Mesothelial cell of epicardium (in vitro differentiated cells): ENCODE measurements around the gene SLC9A6. TPM values are rescaled to one million over a fixed set of nuclear protein-coding genes. Genes with fewer than 3 reads are reported as not detected.

Experiments
- DNase-seq, 2 experiments: peaks; one replicate each; pipeline ENCODE4 v3.0.0; 2021; ENCODE audit warnings: low spot score in 2 of 2; ENCODE audit not compliant: unreplicated experiment in 2 of 2
- H3K27ac Mint-ChIP-seq: 2 replicates; pipeline ENCODE4 v1.8.0; 2021; ENCODE audit warnings: mixed read lengths
- H3K27me3 Mint-ChIP-seq: 2 replicates; pipeline ENCODE4 v1.8.0; 2021; ENCODE audit warnings: low read depth, mixed read lengths
- H3K36me3 Mint-ChIP-seq: 2 replicates; pipeline ENCODE4 v1.8.0; 2021; ENCODE audit warnings: mixed read lengths
- H3K4me1 Mint-ChIP-seq: 2 replicates; pipeline ENCODE4 v1.8.0; 2021; ENCODE audit warnings: mixed read lengths
- H3K4me3 Mint-ChIP-seq: 2 replicates; pipeline ENCODE4 v1.8.0; 2021; ENCODE audit warnings: mild to moderate bottlenecking, moderate library complexity, mixed read lengths
- H3K9me3 Mint-ChIP-seq: 2 replicates; pipeline ENCODE4 v1.8.0; 2021; ENCODE audit warnings: mixed read lengths
- CTCF ChIP-seq: fragments of 200-600 bp; sonication (generic); IDR thresholded peaks from one replicate; pipeline ENCODE4 v1.5.0; 2021; ENCODE audit warnings: antibody characterized with exemption; ENCODE audit not compliant: unreplicated experiment
- total RNA-seq: library from RNA; stranded (reverse); gene quantifications from 3 replicates; pipeline ENCODE4 v1.2.1, GENCODE V29; 2021

Gene SLC9A6
- total RNA-seq, 1 donor from 2014 or later = 14.1 TPM

GRCh38 chrX:136030303-136031191 is 45.3 kb downstream of the SLC9A6 start:
- no peak for TF ChIP-seq CTCF
- no peak for DNase-seq
- Mint-ChIP-seq H3K9me3 (peaks cover 10% of the 10 kb centered on the region), H3K4me3 (no peak overlapping the region), H3K27me3 (no peaks in the 10 kb centered on the region), H3K27ac (no peak overlapping the region), H3K36me3 (peaks cover 7% of the 10 kb centered on the region), H3K4me1 (no peaks in the 10 kb centered on the region)

GRCh38 chrX:136031626-136032025 is 46.4 kb downstream of the SLC9A6 start:
- Mint-ChIP-seq H3K27ac (no peak overlapping the region), H3K9me3 (peaks cover 4% of the 10 kb centered on the region), H3K36me3 (peaks cover 7% of the 10 kb centered on the region), H3K4me3 (no peak overlapping the region), H3K27me3 (no peaks in the 10 kb centered on the region), H3K4me1 (no peaks in the 10 kb centered on the region)
- no peak for DNase-seq
- no peak for TF ChIP-seq CTCF

- Mint-ChIP-seq H3K27me3 (no peaks in the 10 kb centered on the region), H3K36me3 (peaks cover 7% of the 10 kb centered on the region), H3K4me3 (no peak overlapping the region), H3K27ac (no peak overlapping the region), H3K4me1 (no peaks in the 10 kb centered on the region), H3K9me3 (peaks cover 4% of the 10 kb centered on the region)
- no peak for DNase-seq
- TF ChIP-seq CTCF = no peak
Observed at GRCh38 chrX:136032370-136032769, 47.1 kb downstream of the SLC9A6 start.

GRCh38 chrX:136034668-136035067 is 49.4 kb downstream of the SLC9A6 start:
- Mint-ChIP-seq H3K27ac (no peak overlapping the region), H3K9me3 (no peaks in the 10 kb centered on the region)

GRCh38 chrX:136035663-136036062 is 50.4 kb downstream of the SLC9A6 start:
- H3K36me3 Mint-ChIP-seq = peaks cover 5% of the 10 kb centered on the region
- H3K27me3 Mint-ChIP-seq = no peaks in the 10 kb centered on the region
- H3K4me1 Mint-ChIP-seq = no peaks in the 10 kb centered on the region
- H3K4me3 Mint-ChIP-seq = no peak overlapping the region
- no peak for DNase-seq
- TF ChIP-seq CTCF = no peak
- no peak overlapping the region for H3K27ac Mint-ChIP-seq
- no peaks in the 10 kb centered on the region for H3K9me3 Mint-ChIP-seq

More at GRCh38 chrX:136034668-136035067, 49.4 kb downstream of the SLC9A6 start:
- Mint-ChIP-seq H3K36me3 (peaks cover 9% of the 10 kb centered on the region), H3K4me3 (no peak overlapping the region), H3K4me1 (no peaks in the 10 kb centered on the region), H3K27me3 (no peaks in the 10 kb centered on the region)
- no peak for TF ChIP-seq CTCF
- no peak for DNase-seq
